SK-N-SH (cell line): ENCODE results near the gene SLC25A44. TPM values are rescaled to one million over a fixed set of nuclear protein-coding genes. Genes with fewer than 3 reads are reported as not detected.

Experiments
- CTCF ChIA-PET: fragments of 300-600, 350-600 bp; formaldehyde crosslinking; extraction: SDS; loops from one replicate; lab custom pipeline; 2021; lab: Yijun Ruan, JAX
- POLR2A ChIA-PET: fragments of 350-600 bp; sonication (Branson Sonifier 250); formaldehyde crosslinking; extraction: SDS; loops from one replicate; lab custom pipeline; 2020; ENCODE audit warnings: antibody characterized with exemption, inconsistent platforms; lab: Yijun Ruan, JAX
- DNase-seq: peaks from one replicate; pipeline ENCODE4 v3.0.0; 2012
- H2AFZ ChIP-seq: fragments of 200-600 bp; sonication (generic); 2 replicates; pipeline ENCODE4 v1.8.1; 2016; ENCODE audit warnings: antibody characterized with exemption, mild to moderate bottlenecking, low read depth
- H3F3A ChIP-seq: fragments of 200-600 bp; sonication (generic); replicated peaks from 2 replicates; pipeline ENCODE3; 2016; ENCODE audit warnings: antibody characterized with exemption, mild to moderate bottlenecking; ENCODE audit not compliant: insufficient read depth
- H3K27ac ChIP-seq, 2 experiments: fragments of 200-500 bp in 1 of 2; fragments of 200-600 bp in 1 of 2; sonication (Bioruptor generic) in 1 of 2; sonication (generic), shearing (Covaris generic) in 1 of 2; 2 replicates each; pipeline versions ENCODE4 v1.5.1 to v1.6.1; 2014 to 2016; ENCODE audit warnings: low read depth in 2 of 2, inconsistent platforms in 1 of 2, low read length in 1 of 2, mild to moderate bottlenecking in 1 of 2, mixed read lengths in 1 of 2
- H3K27me3 ChIP-seq: fragments of 200-600 bp; sonication (generic), shearing (Covaris generic); 2 replicates; pipeline ENCODE4 v1.6.1; 2016; ENCODE audit warnings: mixed run types; ENCODE audit not compliant: insufficient read depth
- H3K36me3 ChIP-seq, 2 experiments: fragments of 200-500 bp in 1 of 2; fragments of 200-600 bp in 1 of 2; sonication (Bioruptor generic) in 1 of 2; sonication (generic) in 1 of 2; replicated peaks in 1 of 2; 2 replicates each; pipeline versions ENCODE3 to v1.5.1; 2014 to 2016; ENCODE audit warnings: low read length in 1 of 2, mild to moderate bottlenecking in 1 of 2; ENCODE audit not compliant: insufficient read depth in 2 of 2, control insufficient read depth in 1 of 2
- H3K4me1 ChIP-seq, 2 experiments: fragments of 200-500 bp in 1 of 2; fragments of 200-600 bp in 1 of 2; sonication (Bioruptor generic) in 1 of 2; sonication (generic), shearing (Covaris generic) in 1 of 2; 2 replicates each; pipeline versions ENCODE4 v1.5.1 to v1.6.1; 2014 to 2016; ENCODE audit warnings: low read depth in 1 of 2, low read length in 1 of 2, mixed run types in 1 of 2; ENCODE audit not compliant: insufficient read depth in 2 of 2, control insufficient read depth in 1 of 2
- H3K4me2 ChIP-seq: fragments of 200-600 bp; sonication (generic), shearing (Covaris generic); 2 replicates; pipeline ENCODE4 v1.6.1; 2017; ENCODE audit warnings: mixed run types
- H3K4me3 ChIP-seq, 2 experiments: fragments of 200-500 bp in 1 of 2; fragments of 200-600 bp in 1 of 2; sonication (Bioruptor generic) in 1 of 2; sonication (generic), shearing (Covaris generic) in 1 of 2; 2 replicates each; pipeline versions ENCODE4 v1.5.1 to v1.8.1; 2014 to 2016; ENCODE audit warnings: low read depth in 2 of 2, inconsistent platforms in 1 of 2, low read length in 1 of 2, mild to moderate bottlenecking in 1 of 2, mixed read lengths in 1 of 2, moderate library complexity in 1 of 2
- H3K79me2 ChIP-seq: fragments of 200-600 bp; sonication (generic); 2 replicates; pipeline ENCODE4 v1.8.1; 2017; ENCODE audit warnings: mild to moderate bottlenecking; ENCODE audit not compliant: insufficient read depth
- H3K9ac ChIP-seq: fragments of 200-600 bp; sonication (generic); 2 replicates; pipeline ENCODE4 v1.6.1; 2017; ENCODE audit warnings: mixed run types
- H3K9me2 ChIP-seq: fragments of 200-600 bp; sonication (generic); 2 replicates; pipeline ENCODE4 v1.6.1; 2017; ENCODE audit warnings: mixed run types
- H3K9me3 ChIP-seq: fragments of 200-600 bp; sonication (generic); 2 replicates; pipeline ENCODE4 v1.6.1; 2017; ENCODE audit warnings: mixed run types, mild to moderate bottlenecking, moderate library complexity
- H4K20me1 ChIP-seq: fragments of 200-600 bp; sonication (generic); 2 replicates; pipeline ENCODE4 v1.6.1; 2017; ENCODE audit warnings: mild to moderate bottlenecking, mixed run types; ENCODE audit not compliant: insufficient read depth
- CHD2 ChIP-seq: fragments of 150-350 bp; IDR thresholded peaks from 2 replicates; pipeline ENCODE4 v1.6.1; 2018; ENCODE audit warnings: low read length; ENCODE audit not compliant: partially characterized antibody
- FOXM1 ChIP-seq: IDR thresholded peaks from 2 replicates; pipeline ENCODE4 v1.4.0; 2012; ENCODE audit warnings: low read depth, mild to moderate bottlenecking
- NRF1 ChIP-seq: IDR thresholded peaks from 2 replicates; pipeline ENCODE4 v1.6.1; 2012; ENCODE audit warnings: low read depth, mild to moderate bottlenecking, low read length
- RXRA ChIP-seq: IDR thresholded peaks from 2 replicates; pipeline ENCODE4 v1.4.0; 2012; ENCODE audit warnings: low read depth, mild to moderate bottlenecking, borderline replicate concordance
- SIN3A ChIP-seq: IDR thresholded peaks from 2 replicates; pipeline ENCODE4 v1.6.1; 2012; ENCODE audit warnings: low read depth, mild to moderate bottlenecking, low read length, moderate library complexity, borderline replicate concordance
- SMC3 ChIP-seq: IDR thresholded peaks from 2 replicates; pipeline ENCODE4 v1.6.1; 2012; ENCODE audit warnings: low read depth, low read length, improper control_type of control experiment
- TCF12 ChIP-seq: IDR thresholded peaks from 2 replicates; pipeline ENCODE4 v1.4.0; 2012
- YY1 ChIP-seq: IDR thresholded peaks from 2 replicates; pipeline ENCODE4 v1.4.0; 2012; ENCODE audit warnings: low read depth, mild to moderate bottlenecking
- WGBS: methylation state at CpG from one replicate; pipeline ENCODE4 v1.1.6; 2017; ENCODE audit warnings: low lambda C conversion rate; 5-methylcytosine and 5-hydroxymethylcytosine counted together
- polyA plus RNA-seq, 3 experiments: library from polyadenylated mRNA; depleted of rRNA; stranded (reverse); fragments of >200 nt; gene quantifications; 2 replicates each; pipeline ENCODE4 v1.2.3, GENCODE V29; 2012
- TF ChIP-seq, protein P1 (sequence below): fragments of 150-350 bp; IDR thresholded peaks from 2 replicates; pipeline ENCODE4 v1.6.1; 2017; ENCODE audit warnings: antibody characterized with exemption, low read length, low read depth, borderline replicate concordance
- TF ChIP-seq, protein P2 (sequence below): fragments of 150-350 bp; IDR thresholded peaks from 2 replicates; pipeline ENCODE4 v1.6.1; 2016; ENCODE audit warnings: mild to moderate bottlenecking, low read depth, low read length
- TF ChIP-seq, protein P3 (sequence below): IDR thresholded peaks from 2 replicates; pipeline ENCODE4 v1.6.1; 2012; ENCODE audit warnings: mild to moderate bottlenecking, low read depth, low read length, moderate library complexity
- TF ChIP-seq, protein P4 (sequence below): IDR thresholded peaks from 2 replicates; pipeline ENCODE4 v1.4.0; 2012; ENCODE audit warnings: low read depth, borderline replicate concordance

Gene SLC25A44
- polyA plus RNA-seq, 1 of the 3 experiments (the other 2 are of a cell fraction): 28.5 TPM

DNA sequence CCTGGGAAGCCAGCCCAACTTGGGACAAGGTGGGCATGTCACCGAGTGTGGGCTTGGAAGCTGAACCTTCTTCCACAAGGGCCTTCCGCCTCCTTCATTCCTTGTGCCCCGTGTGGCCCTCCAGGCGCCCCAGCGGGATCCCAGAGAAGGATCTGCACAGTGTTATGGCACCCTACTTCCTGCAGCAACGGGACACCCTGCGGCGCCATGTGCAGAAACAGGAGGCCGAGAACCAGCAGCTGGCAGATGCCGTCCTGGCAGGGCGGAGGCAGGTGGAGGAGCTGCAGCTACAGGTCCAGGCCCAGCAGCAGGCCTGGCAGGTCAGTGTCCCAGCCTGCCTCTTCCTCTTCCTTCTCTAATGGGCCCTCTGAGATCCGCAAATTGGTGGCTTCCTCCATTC, 42.3 kb downstream of the SLC25A44 start:
- H3K27ac ChIP-seq: no peak overlapping the region
- H3K9me2 ChIP-seq: no peaks in the 10 kb centered on the region
- peaks cover 10% of the 10 kb centered on the region for H3F3A ChIP-seq
- CTCF ChIA-PET: interaction anchor here (1.5 to 2.2 kb wide), 2 partner anchors 11 to 24 kb away, joined by 4 to 9 read pairs; no protein-coding TSS in a partner anchor
- no peaks in the 10 kb centered on the region for H4K20me1 ChIP-seq
- 90% methylated on average over 5 of the region's 12 CpGs for WGBS
- H3K27me3 ChIP-seq: no peaks in the 10 kb centered on the region
- POLR2A ChIA-PET: no interaction called here
- no peak overlapping the region for H3K9ac ChIP-seq
- no peak overlapping the region for H3K4me2 ChIP-seq
- no peak overlapping the region for H3K4me3 ChIP-seq
- H3K36me3 ChIP-seq: peaks cover 6 to 13% of the 10 kb centered on the region in 2 experiments
- DNase-seq: no peak
- H3K9me3 ChIP-seq: no peaks in the 10 kb centered on the region
- H3K79me2 ChIP-seq: no peaks in the 10 kb centered on the region
- H2AFZ ChIP-seq: no peak overlapping the region
- TF ChIP-seq, protein P1, sequence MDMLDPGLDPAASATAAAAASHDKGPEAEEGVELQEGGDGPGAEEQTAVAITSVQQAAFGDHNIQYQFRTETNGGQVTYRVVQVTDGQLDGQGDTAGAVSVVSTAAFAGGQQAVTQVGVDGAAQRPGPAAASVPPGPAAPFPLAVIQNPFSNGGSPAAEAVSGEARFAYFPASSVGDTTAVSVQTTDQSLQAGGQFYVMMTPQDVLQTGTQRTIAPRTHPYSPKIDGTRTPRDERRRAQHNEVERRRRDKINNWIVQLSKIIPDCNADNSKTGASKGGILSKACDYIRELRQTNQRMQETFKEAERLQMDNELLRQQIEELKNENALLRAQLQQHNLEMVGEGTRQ: no peak
- no peak for TF ChIP-seq RXRA
- no peak for TF ChIP-seq NRF1
- TF ChIP-seq TCF12: no peak
- no peak for TF ChIP-seq CHD2
- H3K4me1 ChIP-seq: peaks cover under 1 to 11% of the 10 kb centered on the region in 2 experiments; a peak in 3 of 4 replicates

DNA sequence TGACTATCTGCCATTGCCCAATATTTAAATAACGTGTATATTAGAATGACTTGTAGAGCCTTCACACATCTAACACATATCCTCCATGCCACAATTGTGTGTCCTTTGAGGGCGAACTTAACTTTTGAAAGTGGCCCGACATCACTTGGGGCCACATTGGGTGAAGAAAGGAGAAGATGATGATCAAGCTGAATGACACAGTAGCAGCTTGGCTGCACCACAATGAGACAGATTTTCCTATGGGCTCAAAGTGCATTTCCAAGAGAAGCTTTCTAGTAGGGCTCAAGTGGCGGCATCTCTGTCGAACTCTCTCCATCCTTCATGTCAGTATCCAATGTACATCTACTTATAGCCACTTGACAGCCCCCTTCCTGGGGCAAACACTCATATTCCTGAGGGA, 44.3 kb downstream of the SLC25A44 start:
- H3K36me3 ChIP-seq: peaks cover 6 to 13% of the 10 kb centered on the region in 2 experiments
- no peak overlapping the region for H3K4me2 ChIP-seq
- H3K9ac ChIP-seq: no peak overlapping the region
- H3K4me3 ChIP-seq: no peak overlapping the region
- POLR2A ChIA-PET: no interaction called here
- no peak for TF ChIP-seq SMC3
- TF ChIP-seq, protein P2, sequence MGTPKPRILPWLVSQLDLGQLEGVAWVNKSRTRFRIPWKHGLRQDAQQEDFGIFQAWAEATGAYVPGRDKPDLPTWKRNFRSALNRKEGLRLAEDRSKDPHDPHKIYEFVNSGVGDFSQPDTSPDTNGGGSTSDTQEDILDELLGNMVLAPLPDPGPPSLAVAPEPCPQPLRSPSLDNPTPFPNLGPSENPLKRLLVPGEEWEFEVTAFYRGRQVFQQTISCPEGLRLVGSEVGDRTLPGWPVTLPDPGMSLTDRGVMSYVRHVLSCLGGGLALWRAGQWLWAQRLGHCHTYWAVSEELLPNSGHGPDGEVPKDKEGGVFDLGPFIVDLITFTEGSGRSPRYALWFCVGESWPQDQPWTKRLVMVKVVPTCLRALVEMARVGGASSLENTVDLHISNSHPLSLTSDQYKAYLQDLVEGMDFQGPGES: no peak
- TF ChIP-seq, all 33 proteins: peak for 0
- no peaks in the 10 kb centered on the region for H4K20me1 ChIP-seq
- H3K27ac ChIP-seq: no peak overlapping the region
- H3K79me2 ChIP-seq: no peaks in the 10 kb centered on the region
- H3K9me2 ChIP-seq: no peaks in the 10 kb centered on the region
- peaks cover 8 to 16% of the 10 kb centered on the region in 2 experiments; a peak in 3 of 4 replicates for H3K4me1 ChIP-seq
- no peaks in the 10 kb centered on the region for H3K27me3 ChIP-seq
- CTCF ChIA-PET: interaction anchor here (0.7 to 2.2 kb wide), 8 partner anchors 12 to 96 kb away, joined by 3 to 18 read pairs (median 6); partner anchors contain the start of gene SMG5
- no peaks in the 10 kb centered on the region for H3K9me3 ChIP-seq
- WGBS: 98% methylated on average over 5 of the region's 5 CpGs
- H3F3A ChIP-seq: peaks cover 5% of the 10 kb centered on the region
- H2AFZ ChIP-seq: no peak overlapping the region
- DNase-seq: no peak

DNA sequence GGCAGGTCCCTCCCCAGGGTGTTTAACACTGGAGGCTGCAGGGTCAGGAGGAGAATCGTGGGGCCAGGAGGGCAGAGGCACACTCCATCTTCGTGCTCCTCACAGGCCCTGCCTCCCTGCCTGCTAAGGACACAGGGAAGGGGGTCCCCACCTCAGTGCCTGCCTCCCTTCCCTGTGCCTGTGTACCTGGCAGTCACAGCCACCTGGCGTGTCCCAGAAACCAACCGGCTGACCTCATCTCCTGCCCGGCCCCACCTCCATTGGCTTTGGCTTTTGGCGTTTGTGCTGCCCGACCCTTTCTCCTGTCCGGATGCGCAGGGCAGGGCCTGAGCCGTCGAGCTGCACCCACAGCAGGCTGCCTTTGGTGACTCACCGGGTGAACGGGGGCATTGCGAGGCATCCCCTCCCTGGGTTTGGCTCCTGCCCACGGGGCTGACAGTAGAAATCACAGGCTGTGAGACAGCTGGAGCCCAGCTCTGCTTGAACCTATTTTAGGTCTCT, 47.5 kb downstream of the SLC25A44 start:
- ChIA-PET POLR2A (interaction anchor here (0.6 to 1.0 kb wide), 4 partner anchors 8 to 41 kb away, joined by 3 to 5 read pairs (median 4); partner anchors contain the start of gene SMG5), CTCF (interaction anchor here (1.2 to 1.3 kb wide), 2 partner anchors 16 to 145 kb away, joined by 3 to 4 read pairs; no protein-coding TSS in a partner anchor)
- Histone ChIP-seq H3K4me1 (peaks cover 7 to 25% of the 10 kb centered on the region in 2 experiments; a peak in 2 of 4 replicates), H3K27me3 (no peaks in the 10 kb centered on the region), H3K79me2 (no peaks in the 10 kb centered on the region), H2AFZ (no peak overlapping the region; the same call in 1 of the 2 replicates), H3K36me3 (peaks cover 3 to 9% of the 10 kb centered on the region in 2 experiments), H3K9me2 (no peaks in the 10 kb centered on the region), H3F3A (no peaks in the 10 kb centered on the region), H3K4me3 (no peak overlapping the region), H3K9me3 (no peaks in the 10 kb centered on the region), H3K27ac (no peak overlapping the region; a peak in 1 of 4 replicates), H3K9ac (no peak overlapping the region), H4K20me1 (no peaks in the 10 kb centered on the region), H3K4me2 (peak overlapping the region; percentile 36; the same call in 1 of the 2 replicates)
- WGBS: 60% methylated on average over 14 of the region's 15 CpGs
- DNase-seq: no peak
- TF ChIP-seq RXRA (no peak; the same call in 1 of the 2 replicates), FOXM1 (no peak), SIN3A (0 out of 2 replicates have a peak, but pooled peaks have one; percentile 20), TCF12 (no peak; the same call in 1 of the 2 replicates), YY1 (no peak)
- TF ChIP-seq, protein P3, sequence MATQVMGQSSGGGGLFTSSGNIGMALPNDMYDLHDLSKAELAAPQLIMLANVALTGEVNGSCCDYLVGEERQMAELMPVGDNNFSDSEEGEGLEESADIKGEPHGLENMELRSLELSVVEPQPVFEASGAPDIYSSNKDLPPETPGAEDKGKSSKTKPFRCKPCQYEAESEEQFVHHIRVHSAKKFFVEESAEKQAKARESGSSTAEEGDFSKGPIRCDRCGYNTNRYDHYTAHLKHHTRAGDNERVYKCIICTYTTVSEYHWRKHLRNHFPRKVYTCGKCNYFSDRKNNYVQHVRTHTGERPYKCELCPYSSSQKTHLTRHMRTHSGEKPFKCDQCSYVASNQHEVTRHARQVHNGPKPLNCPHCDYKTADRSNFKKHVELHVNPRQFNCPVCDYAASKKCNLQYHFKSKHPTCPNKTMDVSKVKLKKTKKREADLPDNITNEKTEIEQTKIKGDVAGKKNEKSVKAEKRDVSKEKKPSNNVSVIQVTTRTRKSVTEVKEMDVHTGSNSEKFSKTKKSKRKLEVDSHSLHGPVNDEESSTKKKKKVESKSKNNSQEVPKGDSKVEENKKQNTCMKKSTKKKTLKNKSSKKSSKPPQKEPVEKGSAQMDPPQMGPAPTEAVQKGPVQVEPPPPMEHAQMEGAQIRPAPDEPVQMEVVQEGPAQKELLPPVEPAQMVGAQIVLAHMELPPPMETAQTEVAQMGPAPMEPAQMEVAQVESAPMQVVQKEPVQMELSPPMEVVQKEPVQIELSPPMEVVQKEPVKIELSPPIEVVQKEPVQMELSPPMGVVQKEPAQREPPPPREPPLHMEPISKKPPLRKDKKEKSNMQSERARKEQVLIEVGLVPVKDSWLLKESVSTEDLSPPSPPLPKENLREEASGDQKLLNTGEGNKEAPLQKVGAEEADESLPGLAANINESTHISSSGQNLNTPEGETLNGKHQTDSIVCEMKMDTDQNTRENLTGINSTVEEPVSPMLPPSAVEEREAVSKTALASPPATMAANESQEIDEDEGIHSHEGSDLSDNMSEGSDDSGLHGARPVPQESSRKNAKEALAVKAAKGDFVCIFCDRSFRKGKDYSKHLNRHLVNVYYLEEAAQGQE: no peak
- TF ChIP-seq, protein P4, sequence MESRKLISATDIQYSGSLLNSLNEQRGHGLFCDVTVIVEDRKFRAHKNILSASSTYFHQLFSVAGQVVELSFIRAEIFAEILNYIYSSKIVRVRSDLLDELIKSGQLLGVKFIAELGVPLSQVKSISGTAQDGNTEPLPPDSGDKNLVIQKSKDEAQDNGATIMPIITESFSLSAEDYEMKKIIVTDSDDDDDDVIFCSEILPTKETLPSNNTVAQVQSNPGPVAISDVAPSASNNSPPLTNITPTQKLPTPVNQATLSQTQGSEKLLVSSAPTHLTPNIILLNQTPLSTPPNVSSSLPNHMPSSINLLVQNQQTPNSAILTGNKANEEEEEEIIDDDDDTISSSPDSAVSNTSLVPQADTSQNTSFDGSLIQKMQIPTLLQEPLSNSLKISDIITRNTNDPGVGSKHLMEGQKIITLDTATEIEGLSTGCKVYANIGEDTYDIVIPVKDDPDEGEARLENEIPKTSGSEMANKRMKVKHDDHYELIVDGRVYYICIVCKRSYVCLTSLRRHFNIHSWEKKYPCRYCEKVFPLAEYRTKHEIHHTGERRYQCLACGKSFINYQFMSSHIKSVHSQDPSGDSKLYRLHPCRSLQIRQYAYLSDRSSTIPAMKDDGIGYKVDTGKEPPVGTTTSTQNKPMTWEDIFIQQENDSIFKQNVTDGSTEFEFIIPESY: no peak
